Astrocyte (in vitro differentiated cells and primary cell): ENCODE data around the gene ABCB7. TPM values are rescaled to one million over a fixed set of nuclear protein-coding genes. Genes with fewer than 3 reads are reported as not detected.

ENCODE experiments used
- DNase-seq: peaks from one replicate; pipeline ENCODE4 v3.0.0-alpha.2; 2010; ENCODE audit warnings: low read depth
- FAIRE-seq: peaks from 2 replicates; lab custom pipeline; 2011; peaks lifted over from hg19 to GRCh38; lab: Jason Lieb, UNC
- H2AFZ ChIP-seq: 2 replicates; pipeline ENCODE4 v1.6.0; 2012; ENCODE audit warnings: low read depth, low read length, inconsistent platforms
- H3K27ac ChIP-seq: 2 replicates; pipeline ENCODE4 v1.5.1; 2011; ENCODE audit warnings: low read depth, low read length, inconsistent platforms
- H3K27me3 ChIP-seq: 2 replicates; pipeline ENCODE4 v1.6.0; 2011; ENCODE audit warnings: low read length, inconsistent platforms; ENCODE audit not compliant: insufficient read depth
- H3K36me3 ChIP-seq: 2 replicates; pipeline ENCODE4 v1.5.1; 2011; ENCODE audit warnings: low read length, inconsistent platforms; ENCODE audit not compliant: insufficient read depth
- H3K4me1 ChIP-seq: 2 replicates; pipeline ENCODE4 v1.5.1; 2011; ENCODE audit warnings: low read length, inconsistent platforms; ENCODE audit not compliant: insufficient read depth
- H3K4me2 ChIP-seq: 2 replicates; pipeline ENCODE4 v1.6.0; 2012; ENCODE audit warnings: low read length, inconsistent platforms
- H3K4me3 ChIP-seq: 2 replicates; pipeline ENCODE4 v1.5.1; 2011; ENCODE audit warnings: low read depth, mild to moderate bottlenecking, low read length, inconsistent platforms; ENCODE audit not compliant: insufficient read depth
- H3K79me2 ChIP-seq: 2 replicates; pipeline ENCODE4 v1.6.0; 2012; ENCODE audit warnings: mild to moderate bottlenecking, low read length, inconsistent platforms; ENCODE audit not compliant: insufficient read depth
- H3K9ac ChIP-seq: 2 replicates; pipeline ENCODE4 v1.6.0; 2012; ENCODE audit warnings: mild to moderate bottlenecking, low read length, inconsistent platforms
- H3K9me3 ChIP-seq: 2 replicates; pipeline ENCODE4 v1.5.1; 2012; ENCODE audit warnings: low read depth, mild to moderate bottlenecking, low read length, inconsistent platforms; ENCODE audit not compliant: insufficient read depth
- H4K20me1 ChIP-seq: 2 replicates; pipeline ENCODE4 v1.6.0; 2012; ENCODE audit warnings: low read length, inconsistent platforms; ENCODE audit not compliant: insufficient read depth
- H3K27ac Mint-ChIP-seq: one replicate; pipeline ENCODE4 v1.8.0; 2021; ENCODE audit warnings: mild to moderate bottlenecking, mixed read lengths; ENCODE audit not compliant: unreplicated experiment
- H3K27me3 Mint-ChIP-seq: one replicate; pipeline ENCODE4 v1.8.0; 2021; ENCODE audit warnings: low read depth, mixed read lengths; ENCODE audit not compliant: unreplicated experiment
- H3K36me3 Mint-ChIP-seq: one replicate; pipeline ENCODE4 v1.8.0; 2021; ENCODE audit warnings: low read depth, mixed read lengths; ENCODE audit not compliant: unreplicated experiment
- H3K4me1 Mint-ChIP-seq: one replicate; pipeline ENCODE4 v1.8.0; 2021; ENCODE audit warnings: low read depth, mixed read lengths; ENCODE audit not compliant: unreplicated experiment
- H3K4me3 Mint-ChIP-seq: one replicate; pipeline ENCODE4 v1.8.0; 2021; ENCODE audit warnings: mild to moderate bottlenecking, moderate library complexity, mixed read lengths; ENCODE audit not compliant: unreplicated experiment
- H3K9me3 Mint-ChIP-seq: one replicate; pipeline ENCODE4 v1.8.0; 2021; ENCODE audit warnings: mild to moderate bottlenecking, mixed read lengths; ENCODE audit not compliant: unreplicated experiment
- EZH2 ChIP-seq: IDR thresholded peaks from 2 replicates; pipeline ENCODE4 v1.6.1; 2012; ENCODE audit warnings: mild to moderate bottlenecking, low read length, inconsistent platforms; ENCODE audit not compliant: insufficient read depth
- total RNA-seq: library from RNA; stranded (reverse); gene quantifications from 2 replicates; pipeline ENCODE4 v1.2.1, GENCODE V29; 2021
- TF ChIP-seq, protein P1 (sequence below): IDR thresholded peaks from 2 replicates; pipeline ENCODE4 v1.5.1; 2011; ENCODE audit warnings: low read depth, mild to moderate bottlenecking, inconsistent platforms, low read length, moderate library complexity; ENCODE audit not compliant: insufficient read depth

The ABCB7 gene
- total RNA-seq, 1 donor from 2014 or later, result 18.0 TPM

GRCh38 chrX:75038925-75039324 is 117.2 kb downstream of the ABCB7 start:
- peak; percentile 86 for FAIRE-seq
- H3K36me3 ChIP-seq, result no peaks in the 10 kb centered on the region
- H3K4me1 ChIP-seq, result no peaks in the 10 kb centered on the region
- no peak overlapping the region for H3K4me3 ChIP-seq
- no peaks in the 10 kb centered on the region for H3K9me3 ChIP-seq
- DNase-seq, result peak; percentile 2
- no peaks in the 10 kb centered on the region for H4K20me1 ChIP-seq
- Mint-ChIP-seq H3K4me3 (no peak overlapping the region), H3K9me3 (peaks cover 29% of the 10 kb centered on the region), H3K36me3 (peaks cover 1% of the 10 kb centered on the region), H3K27me3 (no peaks in the 10 kb centered on the region), H3K4me1 (no peaks in the 10 kb centered on the region), H3K27ac (no peak overlapping the region)
- no peaks in the 10 kb centered on the region for H3K27me3 ChIP-seq
- H3K4me2 ChIP-seq, result no peak overlapping the region
- H3K27ac ChIP-seq, result no peak overlapping the region
- TF ChIP-seq, protein P1, sequence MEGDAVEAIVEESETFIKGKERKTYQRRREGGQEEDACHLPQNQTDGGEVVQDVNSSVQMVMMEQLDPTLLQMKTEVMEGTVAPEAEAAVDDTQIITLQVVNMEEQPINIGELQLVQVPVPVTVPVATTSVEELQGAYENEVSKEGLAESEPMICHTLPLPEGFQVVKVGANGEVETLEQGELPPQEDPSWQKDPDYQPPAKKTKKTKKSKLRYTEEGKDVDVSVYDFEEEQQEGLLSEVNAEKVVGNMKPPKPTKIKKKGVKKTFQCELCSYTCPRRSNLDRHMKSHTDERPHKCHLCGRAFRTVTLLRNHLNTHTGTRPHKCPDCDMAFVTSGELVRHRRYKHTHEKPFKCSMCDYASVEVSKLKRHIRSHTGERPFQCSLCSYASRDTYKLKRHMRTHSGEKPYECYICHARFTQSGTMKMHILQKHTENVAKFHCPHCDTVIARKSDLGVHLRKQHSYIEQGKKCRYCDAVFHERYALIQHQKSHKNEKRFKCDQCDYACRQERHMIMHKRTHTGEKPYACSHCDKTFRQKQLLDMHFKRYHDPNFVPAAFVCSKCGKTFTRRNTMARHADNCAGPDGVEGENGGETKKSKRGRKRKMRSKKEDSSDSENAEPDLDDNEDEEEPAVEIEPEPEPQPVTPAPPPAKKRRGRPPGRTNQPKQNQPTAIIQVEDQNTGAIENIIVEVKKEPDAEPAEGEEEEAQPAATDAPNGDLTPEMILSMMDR, result no peak
- no peak for TF ChIP-seq EZH2
- H2AFZ ChIP-seq, result no peak overlapping the region
- H3K9ac ChIP-seq, result no peak overlapping the region
- no peaks in the 10 kb centered on the region for H3K79me2 ChIP-seq

Other genes starting within 250 kb of the ABCB7 start
- gene NEXMIF, start 230.8 kb downstream of the ABCB7 start, total RNA-seq, result 0.48 TPM in 2 replicates
- gene UPRT, start 117.8 kb upstream of the ABCB7 start, total RNA-seq, result 14.3 and 16.2 TPM in 2 replicates